ENCODE measurements around the gene ATP10B.

Gene ATP10B

DNA sequence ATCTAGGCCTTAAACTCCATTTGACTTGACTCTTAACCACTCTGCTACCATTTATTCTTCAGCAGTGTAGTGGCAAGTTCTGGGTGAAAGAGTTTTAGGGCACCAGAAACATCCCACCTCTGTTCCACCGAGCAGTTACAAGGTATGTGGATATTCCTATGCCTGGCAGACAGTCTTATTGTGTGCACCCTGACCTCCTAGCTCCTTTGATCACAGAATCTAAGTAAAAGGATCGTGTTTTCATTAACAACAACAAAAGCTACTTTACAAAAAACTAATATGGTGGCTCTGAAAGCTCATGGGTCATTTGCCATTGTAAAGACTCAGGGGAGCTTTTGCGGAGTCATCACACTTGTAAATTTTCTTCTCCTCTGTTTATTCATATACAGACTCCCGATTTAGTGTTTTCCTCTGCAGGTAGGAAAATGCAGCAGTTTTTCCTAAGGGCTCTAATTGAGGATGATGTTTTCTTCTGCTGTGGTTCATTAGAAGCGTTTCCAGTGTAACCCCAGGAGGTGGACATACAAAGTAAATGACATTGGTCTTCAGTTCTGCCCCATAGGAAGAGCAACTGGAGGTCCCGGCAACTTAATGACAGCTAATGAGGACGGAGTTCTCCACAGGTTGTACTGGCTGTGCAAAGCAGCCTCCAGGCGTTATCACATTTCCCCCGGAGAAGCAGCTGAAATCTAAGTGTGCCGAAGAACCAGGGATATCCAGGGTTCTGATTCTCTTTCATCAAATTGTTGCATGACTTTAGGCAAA is 78.2 kb downstream of the ATP10B start (continued):
- no peak for TF ChIP-seq ZNF747 (tag by site-specific recombination; IDR thresholded peaks at IDR 0.05)
- no peak for TF ChIP-seq ZNF621 (tag by site-specific recombination; IDR thresholded peaks at IDR 0.05)
- TF ChIP-seq, protein P1, sequence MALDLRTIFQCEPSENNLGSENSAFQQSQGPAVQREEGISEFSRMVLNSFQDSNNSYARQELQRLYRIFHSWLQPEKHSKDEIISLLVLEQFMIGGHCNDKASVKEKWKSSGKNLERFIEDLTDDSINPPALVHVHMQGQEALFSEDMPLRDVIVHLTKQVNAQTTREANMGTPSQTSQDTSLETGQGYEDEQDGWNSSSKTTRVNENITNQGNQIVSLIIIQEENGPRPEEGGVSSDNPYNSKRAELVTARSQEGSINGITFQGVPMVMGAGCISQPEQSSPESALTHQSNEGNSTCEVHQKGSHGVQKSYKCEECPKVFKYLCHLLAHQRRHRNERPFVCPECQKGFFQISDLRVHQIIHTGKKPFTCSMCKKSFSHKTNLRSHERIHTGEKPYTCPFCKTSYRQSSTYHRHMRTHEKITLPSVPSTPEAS (tag by site-specific recombination; IDR thresholded peaks at IDR 0.05): no peak

DNA sequence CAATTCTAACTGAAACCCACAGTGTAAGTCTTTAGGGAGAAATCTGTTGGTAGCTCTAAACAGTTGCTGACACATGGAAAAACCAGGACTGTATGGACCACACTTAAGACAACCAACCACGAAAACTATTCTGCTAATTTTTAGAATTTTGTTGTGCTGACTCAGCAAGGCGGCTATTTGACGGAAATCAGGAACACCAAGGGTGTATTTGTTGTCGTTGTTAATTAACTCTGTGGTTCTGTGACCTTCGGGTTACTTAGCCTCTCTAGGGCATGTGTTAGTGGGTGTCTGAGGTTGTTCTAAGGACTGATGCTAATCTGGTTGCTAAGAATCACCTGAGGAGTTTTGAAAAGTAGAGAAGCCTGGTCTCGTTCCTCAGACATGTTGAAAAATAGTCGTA is 79.2 kb downstream of the ATP10B start:
- no peak overlapping the region for H3K4me3 ChIP-seq (ENCODE audit: low read depth, low read length)
- ChIA-PET POLR2A (no interaction called here), CTCF (no interaction called here)
- no peaks in the 10 kb centered on the region for H3K36me3 ChIP-seq (ENCODE audit: control insufficient read depth in 2 of 2, insufficient read depth in 1 of 2, low read length in 2 of 2)
- no peaks in the 10 kb centered on the region for H3K4me1 ChIP-seq (ENCODE audit: control insufficient read depth, insufficient read depth, low read length)
- TF ChIP-seq ZNF239 (tag by site-specific recombination; IDR thresholded peaks at IDR 0.05) (no peak), ZNF140 (tag by site-specific recombination; IDR thresholded peaks at IDR 0.05) (no peak), ZNF404 (tag by site-specific recombination; IDR thresholded peaks at IDR 0.05) (no peak), ZNF48 (tag by site-specific recombination; IDR thresholded peaks at IDR 0.05) (no peak), ZNF571 (tag by site-specific recombination; IDR thresholded peaks at IDR 0.05) (no peak), ZNF2 (tag by site-specific recombination; IDR thresholded peaks at IDR 0.05) (no peak), ZNF768 (tag by site-specific recombination; IDR thresholded peaks at IDR 0.05) (no peak), GFI1B (tag by site-specific recombination; IDR thresholded peaks at IDR 0.05) (no peak), ZIC2 (tag by site-specific recombination; IDR thresholded peaks at IDR 0.05) (no peak), ZNF677 (tag by site-specific recombination; IDR thresholded peaks at IDR 0.05) (no peak), ZNF366 (tag by site-specific recombination; conservative IDR thresholded peaks at IDR 0.05) (no peak)
- H3K27ac ChIP-seq (ENCODE audit: extremely low read depth, low read depth, low read length): no peak overlapping the region
- H3K9me3 ChIP-seq (ENCODE audit: control insufficient read depth, insufficient read depth, low read depth, low read length): no peaks in the 10 kb centered on the region

DNA sequence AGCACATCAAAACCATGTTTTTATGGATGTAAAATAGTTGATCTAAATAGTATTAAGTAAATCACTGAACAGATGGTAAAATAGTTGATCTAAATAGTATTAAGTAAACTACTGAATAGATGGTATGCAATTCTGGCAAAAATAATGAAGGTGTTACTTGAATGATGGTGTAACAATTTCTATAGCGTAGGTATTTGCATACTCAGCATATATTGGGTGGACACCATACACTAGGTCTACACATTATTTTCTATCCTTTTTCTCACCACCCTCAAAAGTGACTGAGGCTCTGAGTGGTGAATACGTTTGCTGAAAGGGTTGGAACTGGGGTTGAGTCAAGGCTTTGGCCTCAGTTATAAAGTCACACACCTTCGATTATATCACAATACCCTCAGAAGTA is 81.3 kb downstream of the ATP10B start:
- Histone ChIP-seq H3K4me3 (ENCODE audit: low read depth, low read length) (no peak overlapping the region), H3K9me3 (ENCODE audit: control insufficient read depth, insufficient read depth, low read depth, low read length) (no peaks in the 10 kb centered on the region), H3K27ac (ENCODE audit: extremely low read depth, low read depth, low read length) (no peak overlapping the region), H3K36me3 (ENCODE audit: control insufficient read depth in 2 of 2, insufficient read depth in 1 of 2, low read length in 2 of 2) (no peaks in the 10 kb centered on the region), H3K4me1 (ENCODE audit: control insufficient read depth, insufficient read depth, low read length) (no peaks in the 10 kb centered on the region)
- CTCF ChIA-PET: no interaction called here
- no peak for TF ChIP-seq ZNF558 (tag by site-specific recombination; IDR thresholded peaks at IDR 0.05)
- no peak for TF ChIP-seq WT1 (tag by site-specific recombination; IDR thresholded peaks at IDR 0.05)
- TF ChIP-seq ZNF76 (tag by site-specific recombination; IDR thresholded peaks at IDR 0.05; ENCODE audit: borderline replicate concordance, low read depth): no peak
- no peak for TF ChIP-seq ZNF600 (tag by site-specific recombination; IDR thresholded peaks at IDR 0.05)
- TF ChIP-seq, protein P1 (tag by site-specific recombination; IDR thresholded peaks at IDR 0.05): no peak
- TF ChIP-seq TRIM28 (IDR thresholded peaks at IDR 0.05; ENCODE audit: borderline replicate concordance, low read length): no peak
- TF ChIP-seq ZNF747 (tag by site-specific recombination; IDR thresholded peaks at IDR 0.05): no peak
- TF ChIP-seq ZNF10 (tag by site-specific recombination; IDR thresholded peaks at IDR 0.05): no peak
- TF ChIP-seq ZFP69B (tag by site-specific recombination; IDR thresholded peaks at IDR 0.05): no peak
- no peak for TF ChIP-seq ZNF24 (tag by site-specific recombination; IDR thresholded peaks at IDR 0.05)
- TF ChIP-seq, protein P2, sequence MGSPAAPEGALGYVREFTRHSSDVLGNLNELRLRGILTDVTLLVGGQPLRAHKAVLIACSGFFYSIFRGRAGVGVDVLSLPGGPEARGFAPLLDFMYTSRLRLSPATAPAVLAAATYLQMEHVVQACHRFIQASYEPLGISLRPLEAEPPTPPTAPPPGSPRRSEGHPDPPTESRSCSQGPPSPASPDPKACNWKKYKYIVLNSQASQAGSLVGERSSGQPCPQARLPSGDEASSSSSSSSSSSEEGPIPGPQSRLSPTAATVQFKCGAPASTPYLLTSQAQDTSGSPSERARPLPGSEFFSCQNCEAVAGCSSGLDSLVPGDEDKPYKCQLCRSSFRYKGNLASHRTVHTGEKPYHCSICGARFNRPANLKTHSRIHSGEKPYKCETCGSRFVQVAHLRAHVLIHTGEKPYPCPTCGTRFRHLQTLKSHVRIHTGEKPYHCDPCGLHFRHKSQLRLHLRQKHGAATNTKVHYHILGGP (tag by site-specific recombination; IDR thresholded peaks at IDR 0.05): no peak
- TF ChIP-seq, protein P3, sequence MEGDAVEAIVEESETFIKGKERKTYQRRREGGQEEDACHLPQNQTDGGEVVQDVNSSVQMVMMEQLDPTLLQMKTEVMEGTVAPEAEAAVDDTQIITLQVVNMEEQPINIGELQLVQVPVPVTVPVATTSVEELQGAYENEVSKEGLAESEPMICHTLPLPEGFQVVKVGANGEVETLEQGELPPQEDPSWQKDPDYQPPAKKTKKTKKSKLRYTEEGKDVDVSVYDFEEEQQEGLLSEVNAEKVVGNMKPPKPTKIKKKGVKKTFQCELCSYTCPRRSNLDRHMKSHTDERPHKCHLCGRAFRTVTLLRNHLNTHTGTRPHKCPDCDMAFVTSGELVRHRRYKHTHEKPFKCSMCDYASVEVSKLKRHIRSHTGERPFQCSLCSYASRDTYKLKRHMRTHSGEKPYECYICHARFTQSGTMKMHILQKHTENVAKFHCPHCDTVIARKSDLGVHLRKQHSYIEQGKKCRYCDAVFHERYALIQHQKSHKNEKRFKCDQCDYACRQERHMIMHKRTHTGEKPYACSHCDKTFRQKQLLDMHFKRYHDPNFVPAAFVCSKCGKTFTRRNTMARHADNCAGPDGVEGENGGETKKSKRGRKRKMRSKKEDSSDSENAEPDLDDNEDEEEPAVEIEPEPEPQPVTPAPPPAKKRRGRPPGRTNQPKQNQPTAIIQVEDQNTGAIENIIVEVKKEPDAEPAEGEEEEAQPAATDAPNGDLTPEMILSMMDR (tag by site-specific recombination; IDR thresholded peaks at IDR 0.05): no peak
- POLR2A ChIA-PET: no interaction called here

All from HEK293 (cell line).